Measurements from ENCODE around the gene LMX1A.

LMX1A gene

DNA sequence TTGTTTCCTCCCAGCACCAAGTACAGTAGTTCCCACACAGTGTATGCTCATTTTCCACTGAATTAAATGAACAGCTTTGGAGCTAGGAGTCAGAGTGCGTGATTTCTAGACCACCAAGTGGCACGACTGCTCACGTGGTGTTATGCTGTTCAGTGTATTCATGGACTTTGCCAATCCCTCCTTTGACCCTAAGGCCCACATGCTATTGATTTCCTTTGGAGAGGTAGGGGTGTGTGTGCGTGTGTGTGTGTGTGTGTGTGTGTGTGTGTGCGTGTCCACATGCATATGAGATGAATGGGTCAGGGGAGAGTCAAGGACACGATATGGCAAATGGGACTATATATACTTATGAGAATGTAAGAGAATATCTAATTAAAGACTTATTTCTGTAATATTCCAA is 177.2 kb downstream of the LMX1A start:
- H3K4me1 ChIP-seq (ENCODE audit: control insufficient read depth, insufficient read depth, low read length), result no peaks in the 10 kb centered on the region
- no peak overlapping the region for H3K9ac ChIP-seq (ENCODE audit: low read length)
- H3K4me3 ChIP-seq (ENCODE audit: low read length), result no peak overlapping the region
- no peak overlapping the region for H3K27ac ChIP-seq (ENCODE audit: low read depth, low read length)
- no peaks in the 10 kb centered on the region for H3K36me3 ChIP-seq (ENCODE audit: control insufficient read depth, insufficient read depth, low read length)
- H3K27me3 ChIP-seq (ENCODE audit: control insufficient read depth, insufficient read depth, low read length), result no peaks in the 10 kb centered on the region

- Histone ChIP-seq H3K27ac (ENCODE audit: low read depth, low read length) (no peak overlapping the region), H3K4me3 (ENCODE audit: low read length) (no peak overlapping the region), H3K27me3 (ENCODE audit: control insufficient read depth, insufficient read depth, low read length) (no peaks in the 10 kb centered on the region), H3K36me3 (ENCODE audit: control insufficient read depth, insufficient read depth, low read length) (no peaks in the 10 kb centered on the region), H3K4me1 (ENCODE audit: control insufficient read depth, insufficient read depth, low read length) (no peaks in the 10 kb centered on the region), H3K9ac (ENCODE audit: low read length) (no peak overlapping the region)
Observed at GRCh38 chr1:165174491-165174890, 182.0 kb downstream of the LMX1A start.

DNA sequence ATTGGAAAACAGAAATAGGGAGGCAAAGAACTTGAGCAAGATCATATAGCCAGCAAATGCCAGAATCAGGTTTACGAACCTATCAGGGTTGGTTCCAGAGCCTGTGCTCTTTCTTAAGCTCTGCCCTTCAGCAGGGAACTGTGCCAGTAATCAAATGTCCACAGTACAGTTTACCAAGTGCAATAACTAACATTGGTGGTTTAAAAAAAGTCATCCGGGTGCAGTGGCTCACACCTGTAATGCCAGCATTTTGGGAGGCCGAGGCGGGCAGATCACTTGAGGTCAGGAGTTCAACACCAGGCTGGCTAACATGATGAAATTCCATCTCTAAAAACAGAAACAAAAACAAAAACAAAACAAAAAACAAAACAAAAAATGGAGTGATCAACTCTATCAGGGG is 182.7 kb downstream of the LMX1A start:
- Histone ChIP-seq H3K4me1 (ENCODE audit: control insufficient read depth, insufficient read depth, low read length) (no peaks in the 10 kb centered on the region), H3K4me3 (ENCODE audit: low read length) (no peak overlapping the region), H3K9ac (ENCODE audit: low read length) (no peak overlapping the region), H3K36me3 (ENCODE audit: control insufficient read depth, insufficient read depth, low read length) (no peaks in the 10 kb centered on the region), H3K27ac (ENCODE audit: low read depth, low read length) (no peak overlapping the region), H3K27me3 (ENCODE audit: control insufficient read depth, insufficient read depth, low read length) (no peaks in the 10 kb centered on the region)

DNA sequence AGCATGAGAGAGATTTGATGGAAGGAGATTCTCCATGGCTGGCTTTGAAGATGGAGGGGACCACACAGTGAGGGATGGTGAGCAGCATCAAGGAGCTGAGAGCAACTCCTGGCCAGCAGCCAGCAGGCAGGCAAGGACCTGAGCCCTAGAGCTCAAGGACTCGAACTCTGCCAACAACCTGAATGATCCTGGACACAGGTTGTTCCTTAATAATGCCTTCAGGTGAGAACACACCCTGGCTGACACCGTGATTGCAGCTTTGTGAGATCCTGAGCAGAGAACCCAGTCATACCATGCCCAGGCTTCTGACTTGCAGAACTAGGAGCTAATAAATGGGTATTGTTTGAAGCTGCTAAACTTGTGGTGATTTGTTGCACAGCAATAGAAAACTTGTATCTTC is 183.1 kb downstream of the LMX1A start:
- H3K27ac ChIP-seq (ENCODE audit: low read depth, low read length), result no peak overlapping the region
- H3K4me3 ChIP-seq (ENCODE audit: low read length), result no peak overlapping the region
- no peaks in the 10 kb centered on the region for H3K36me3 ChIP-seq (ENCODE audit: control insufficient read depth, insufficient read depth, low read length)
- no peaks in the 10 kb centered on the region for H3K27me3 ChIP-seq (ENCODE audit: control insufficient read depth, insufficient read depth, low read length)
- H3K9ac ChIP-seq (ENCODE audit: low read length), result no peak overlapping the region
- H3K4me1 ChIP-seq (ENCODE audit: control insufficient read depth, insufficient read depth, low read length), result no peaks in the 10 kb centered on the region

- Histone ChIP-seq H3K4me1 (ENCODE audit: control insufficient read depth, insufficient read depth, low read length) (no peaks in the 10 kb centered on the region), H3K36me3 (ENCODE audit: control insufficient read depth, insufficient read depth, low read length) (no peaks in the 10 kb centered on the region), H3K4me3 (ENCODE audit: low read length) (no peak overlapping the region), H3K27ac (ENCODE audit: low read depth, low read length) (no peak overlapping the region), H3K9ac (ENCODE audit: low read length) (no peak overlapping the region), H3K27me3 (ENCODE audit: control insufficient read depth, insufficient read depth, low read length) (no peaks in the 10 kb centered on the region)
Observed at GRCh38 chr1:165172666-165173065, 183.8 kb downstream of the LMX1A start.

GRCh38 chr1:165169729-165170128 is 186.8 kb downstream of the LMX1A start:
- Histone ChIP-seq H3K36me3 (ENCODE audit: control insufficient read depth, insufficient read depth, low read length) (no peaks in the 10 kb centered on the region), H3K4me1 (ENCODE audit: control insufficient read depth, insufficient read depth, low read length) (no peaks in the 10 kb centered on the region), H3K27me3 (ENCODE audit: control insufficient read depth, insufficient read depth, low read length) (no peaks in the 10 kb centered on the region), H3K4me3 (ENCODE audit: low read length) (no peak overlapping the region), H3K27ac (ENCODE audit: low read depth, low read length) (no peak overlapping the region), H3K9ac (ENCODE audit: low read length) (no peak overlapping the region)

DNA sequence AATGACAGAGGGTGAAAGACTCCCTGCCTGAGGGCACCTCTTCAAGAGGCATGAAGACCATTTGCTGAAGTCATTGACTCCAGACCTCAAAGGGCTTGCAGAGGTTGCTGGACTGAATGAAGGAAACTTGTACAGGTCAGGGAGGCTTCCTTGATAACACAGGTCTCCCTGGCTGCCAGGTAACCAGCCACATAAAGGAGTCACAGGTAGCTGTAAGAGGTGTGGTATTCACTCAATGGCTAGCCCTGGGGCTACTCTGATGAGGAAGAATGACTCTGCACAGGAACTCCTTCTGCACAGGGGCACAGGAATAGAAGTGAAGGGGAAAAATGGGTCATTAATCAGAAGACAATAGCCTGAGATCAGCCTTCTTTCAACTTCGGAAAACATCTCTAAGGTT is 187.5 kb downstream of the LMX1A start:
- no peaks in the 10 kb centered on the region for H3K4me1 ChIP-seq (ENCODE audit: control insufficient read depth, insufficient read depth, low read length)
- H3K27ac ChIP-seq (ENCODE audit: low read depth, low read length), result no peak overlapping the region
- no peaks in the 10 kb centered on the region for H3K27me3 ChIP-seq (ENCODE audit: control insufficient read depth, insufficient read depth, low read length)
- H3K4me3 ChIP-seq (ENCODE audit: low read length), result no peak overlapping the region
- no peak overlapping the region for H3K9ac ChIP-seq (ENCODE audit: low read length)
- H3K36me3 ChIP-seq (ENCODE audit: control insufficient read depth, insufficient read depth, low read length), result no peaks in the 10 kb centered on the region

GRCh38 chr1:165168467-165168866 is 188.0 kb downstream of the LMX1A start:
- no peaks in the 10 kb centered on the region for H3K27me3 ChIP-seq (ENCODE audit: control insufficient read depth, insufficient read depth, low read length)
- no peak overlapping the region for H3K27ac ChIP-seq (ENCODE audit: low read depth, low read length)
- no peaks in the 10 kb centered on the region for H3K36me3 ChIP-seq (ENCODE audit: control insufficient read depth, insufficient read depth, low read length)
- H3K9ac ChIP-seq (ENCODE audit: low read length), result no peak overlapping the region
- no peak overlapping the region for H3K4me3 ChIP-seq (ENCODE audit: low read length)
- H3K4me1 ChIP-seq (ENCODE audit: control insufficient read depth, insufficient read depth, low read length), result no peaks in the 10 kb centered on the region

DNA sequence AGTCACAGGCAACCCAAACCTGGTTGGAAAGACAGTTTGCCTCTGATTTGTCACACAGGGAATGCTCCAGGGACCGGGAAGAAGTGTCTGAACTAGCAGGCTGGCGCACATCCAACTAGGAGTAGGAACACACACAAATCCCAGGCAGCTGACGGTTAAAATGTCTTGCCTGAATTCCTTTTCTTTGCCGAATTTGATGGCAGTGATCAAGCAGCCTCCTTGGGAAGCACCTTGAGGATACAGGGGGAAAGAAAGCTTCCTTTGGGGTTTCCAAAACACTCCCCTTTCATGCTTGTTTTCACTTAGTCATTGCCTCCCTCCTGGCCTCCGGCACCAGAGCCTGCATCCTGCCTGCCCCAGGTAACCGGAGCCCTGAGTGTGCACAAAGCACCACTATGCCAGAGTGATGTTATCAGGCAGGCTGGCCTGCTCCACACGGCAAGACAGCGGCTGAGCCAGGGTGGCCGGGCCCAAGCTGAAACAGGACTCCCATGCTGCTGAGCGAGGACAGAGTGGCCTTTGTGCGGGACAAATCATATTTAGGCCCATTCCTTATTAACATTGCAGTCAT is 193.8 kb downstream of the LMX1A start:
- H3K27ac ChIP-seq (ENCODE audit: low read depth, low read length), result no peak overlapping the region
- no peak overlapping the region for H3K4me3 ChIP-seq (ENCODE audit: low read length)
- H3K4me1 ChIP-seq (ENCODE audit: control insufficient read depth, insufficient read depth, low read length), result no peaks in the 10 kb centered on the region
- no peaks in the 10 kb centered on the region for H3K36me3 ChIP-seq (ENCODE audit: control insufficient read depth, insufficient read depth, low read length)
- no peak overlapping the region for H3K9ac ChIP-seq (ENCODE audit: low read length)
- no peaks in the 10 kb centered on the region for H3K27me3 ChIP-seq (ENCODE audit: control insufficient read depth, insufficient read depth, low read length)

DNA sequence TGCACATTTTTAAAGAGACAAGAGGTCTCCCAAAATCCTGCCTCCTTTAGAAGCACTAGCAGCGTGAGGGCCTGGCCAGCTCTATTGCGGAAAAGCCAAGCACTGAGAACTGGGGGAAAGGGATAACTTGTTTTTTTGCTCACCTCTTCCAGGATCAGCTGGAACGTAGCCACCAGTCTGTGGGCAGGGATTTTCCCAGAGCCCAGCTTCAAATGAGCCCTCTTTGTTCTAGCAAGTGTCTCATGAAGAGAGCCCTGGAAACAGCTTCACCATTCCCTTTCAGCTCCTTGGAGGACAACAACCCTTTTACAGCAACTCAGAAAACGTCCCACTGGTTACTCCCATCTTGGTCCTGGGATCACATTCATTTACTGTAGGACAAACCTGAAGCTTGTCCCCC is 195.4 kb downstream of the LMX1A start:
- no peaks in the 10 kb centered on the region for H3K4me1 ChIP-seq (ENCODE audit: control insufficient read depth, insufficient read depth, low read length)
- H3K36me3 ChIP-seq (ENCODE audit: control insufficient read depth, insufficient read depth, low read length), result no peaks in the 10 kb centered on the region
- no peaks in the 10 kb centered on the region for H3K27me3 ChIP-seq (ENCODE audit: control insufficient read depth, insufficient read depth, low read length)
- H3K4me3 ChIP-seq (ENCODE audit: low read length), result no peak overlapping the region
- no peak overlapping the region for H3K27ac ChIP-seq (ENCODE audit: low read depth, low read length)
- H3K9ac ChIP-seq (ENCODE audit: low read length), result no peak overlapping the region

GRCh38 chr1:165153182-165153581 is 203.3 kb downstream of the LMX1A start:
- Histone ChIP-seq H3K27me3 (ENCODE audit: control insufficient read depth, insufficient read depth, low read length) (no peaks in the 10 kb centered on the region), H3K36me3 (ENCODE audit: control insufficient read depth, insufficient read depth, low read length) (no peaks in the 10 kb centered on the region), H3K4me3 (ENCODE audit: low read length) (no peak overlapping the region), H3K9ac (ENCODE audit: low read length) (no peak overlapping the region), H3K4me1 (ENCODE audit: control insufficient read depth, insufficient read depth, low read length) (no peaks in the 10 kb centered on the region), H3K27ac (ENCODE audit: low read depth, low read length) (no peak overlapping the region)

GRCh38 chr1:165152727-165153126 is 203.8 kb downstream of the LMX1A start:
- Histone ChIP-seq H3K36me3 (ENCODE audit: control insufficient read depth, insufficient read depth, low read length) (no peaks in the 10 kb centered on the region), H3K27me3 (ENCODE audit: control insufficient read depth, insufficient read depth, low read length) (no peaks in the 10 kb centered on the region), H3K4me3 (ENCODE audit: low read length) (no peak overlapping the region), H3K4me1 (ENCODE audit: control insufficient read depth, insufficient read depth, low read length) (no peaks in the 10 kb centered on the region), H3K27ac (ENCODE audit: low read depth, low read length) (no peak overlapping the region), H3K9ac (ENCODE audit: low read length) (no peak overlapping the region)

DNA sequence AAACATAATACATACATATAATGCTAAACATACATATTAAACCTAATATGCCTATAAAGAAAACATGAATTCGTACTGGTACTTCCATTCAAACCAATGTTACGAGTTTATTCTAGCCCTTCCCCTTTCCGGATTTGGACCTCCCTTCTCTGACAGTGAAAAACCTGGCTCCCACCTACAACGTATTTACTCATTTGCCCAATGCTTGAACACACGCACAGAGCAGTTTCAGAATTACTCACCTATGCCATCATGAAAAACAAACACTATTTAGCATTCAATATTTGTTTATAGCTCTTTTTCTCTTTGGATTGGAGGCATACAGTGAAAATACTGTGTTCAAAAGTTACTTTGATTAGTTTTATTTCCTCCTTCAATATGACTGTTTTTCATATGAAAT is 204.4 kb downstream of the LMX1A start:
- no peak overlapping the region for H3K4me3 ChIP-seq (ENCODE audit: low read length)
- H3K4me1 ChIP-seq (ENCODE audit: control insufficient read depth, insufficient read depth, low read length), result no peaks in the 10 kb centered on the region
- no peak overlapping the region for H3K27ac ChIP-seq (ENCODE audit: low read depth, low read length)
- no peaks in the 10 kb centered on the region for H3K36me3 ChIP-seq (ENCODE audit: control insufficient read depth, insufficient read depth, low read length)
- H3K27me3 ChIP-seq (ENCODE audit: control insufficient read depth, insufficient read depth, low read length), result no peaks in the 10 kb centered on the region
- H3K9ac ChIP-seq (ENCODE audit: low read length), result no peak overlapping the region
